ENCODE results near the gene PGRMC2.

The PGRMC2 gene

DNA sequence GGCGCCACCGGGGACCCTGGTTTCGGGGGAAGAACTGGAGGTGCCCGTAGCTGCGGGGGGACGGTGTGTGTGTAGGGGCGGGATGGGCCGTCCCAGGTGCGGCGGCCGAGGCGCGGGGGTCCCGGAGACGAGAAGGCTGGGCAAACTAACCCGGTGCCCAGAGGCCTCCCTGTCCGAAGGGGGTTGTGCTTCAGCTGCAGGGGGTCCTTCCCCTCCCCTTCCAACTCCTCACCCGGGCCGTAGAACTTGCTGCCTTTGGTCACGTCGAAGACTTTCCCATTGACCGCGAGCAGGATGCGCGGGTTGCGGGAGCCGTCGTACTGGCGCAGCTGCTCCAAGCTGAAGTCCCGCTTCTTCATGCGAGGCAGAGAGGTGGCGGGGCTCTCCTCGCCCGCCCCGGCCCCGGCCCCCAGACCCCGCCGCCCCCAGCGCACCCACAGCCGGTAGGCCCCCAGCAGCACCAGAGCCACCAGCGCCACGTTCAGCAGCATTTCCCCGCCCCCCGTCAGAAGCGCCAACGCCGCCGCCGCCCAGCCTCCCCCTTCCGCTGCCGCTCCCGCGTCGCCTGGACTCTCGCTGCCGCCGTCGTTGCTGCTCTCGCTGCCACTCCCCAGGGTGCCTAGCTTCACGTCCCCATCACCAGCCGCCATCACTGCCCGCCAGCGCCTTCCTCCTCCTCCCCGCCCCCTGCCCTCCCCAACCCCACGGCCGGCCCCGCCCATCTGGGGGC lies at the start of gene PGRMC2:
TSS of gene PGRMC2 (minus strand) at position 673 of the 730 bp plus-strand sequence. CDS start at position 650, 23 bp downstream.
- DNase-seq: peak in 1 of 2 experiments; percentile 9

DNA sequence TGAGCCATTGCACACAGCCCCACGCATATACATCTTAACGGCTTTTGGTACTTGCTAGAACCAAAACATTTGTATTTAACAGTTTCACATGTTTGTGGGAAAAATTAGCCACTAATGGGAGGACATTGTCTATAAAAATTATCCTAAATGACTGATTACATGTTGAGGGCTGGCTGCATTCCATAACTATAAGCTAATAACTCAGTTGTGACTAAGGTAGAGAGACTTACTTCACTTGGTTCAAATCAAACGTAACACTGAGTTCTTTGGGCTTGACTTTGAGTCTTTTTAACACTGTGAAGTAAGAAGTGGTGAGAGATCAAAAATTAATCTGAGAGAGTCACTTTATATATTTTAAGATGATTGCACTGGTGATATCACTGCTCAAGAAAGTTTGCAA lies 47.9 kb upstream of the PGRMC2 start:
- DNase-seq: no peak

DNA sequence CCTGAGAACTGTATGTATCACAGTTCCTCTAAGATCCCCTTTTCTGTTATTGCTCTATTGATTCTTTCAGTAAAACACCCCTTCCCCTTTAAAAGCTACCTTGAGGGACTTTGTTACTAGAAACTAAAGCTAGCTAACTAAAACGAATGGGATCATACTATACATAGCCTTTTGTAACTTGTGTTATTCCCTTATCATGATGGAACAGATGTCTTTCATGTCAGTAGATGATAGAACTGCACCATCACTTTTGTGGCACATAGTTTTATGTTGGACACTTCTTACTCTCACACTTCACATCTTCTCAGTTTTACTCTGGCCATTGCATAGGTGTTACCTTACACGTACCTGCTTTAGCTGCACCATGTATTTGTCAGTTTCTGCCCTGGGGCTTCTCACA lies 46.6 kb upstream of the PGRMC2 start:
- no peak for DNase-seq

- no peak for DNase-seq
Measured at GRCh38 chr4:128333309-128334018, 45.9 kb upstream of the PGRMC2 start.

GRCh38 chr4:128332081-128332480 lies 44.5 kb upstream of the PGRMC2 start:
- DNase-seq: no peak

GRCh38 chr4:128329638-128330037 lies 42.0 kb upstream of the PGRMC2 start:
- DNase-seq: no peak

DNA sequence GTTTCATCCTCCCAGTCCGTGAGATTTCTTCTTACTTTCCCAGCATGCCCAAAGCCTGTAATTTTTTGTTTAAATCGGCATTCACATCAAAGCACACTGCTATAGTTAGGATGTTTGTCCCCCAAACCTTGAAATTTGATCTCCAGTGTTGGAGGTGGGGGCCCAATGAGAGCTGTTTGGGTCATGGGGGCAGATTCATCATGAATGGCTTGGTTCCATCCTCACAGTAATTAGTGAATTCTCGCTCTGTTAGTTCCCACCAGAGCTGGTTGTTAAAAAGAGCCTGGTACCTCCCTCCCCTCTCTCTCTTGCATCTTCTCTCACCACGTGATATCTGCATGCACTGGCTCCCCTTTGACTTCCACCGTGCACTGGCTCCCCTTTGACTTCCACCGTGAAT lies 40.5 kb upstream of the PGRMC2 start:
- DNase-seq: no peak

DNA sequence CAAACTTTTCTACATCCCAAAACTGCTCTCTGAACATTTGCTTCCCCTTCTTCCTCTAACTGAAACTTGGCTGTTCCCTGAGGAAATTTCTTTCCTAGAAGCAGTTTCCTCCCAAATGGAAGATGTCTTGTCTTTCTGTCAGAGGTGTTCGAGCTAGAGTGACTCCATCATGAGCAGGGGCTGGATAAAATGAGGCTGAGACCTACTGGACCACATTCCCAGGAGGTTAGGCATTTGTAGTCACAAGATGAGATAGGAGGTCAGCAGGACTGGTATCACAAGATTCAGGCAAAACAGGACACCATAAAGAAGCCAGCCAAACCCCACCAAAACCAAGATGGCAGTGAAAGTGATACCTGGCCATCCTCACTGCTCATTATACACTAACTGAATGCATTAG lies 35.8 kb upstream of the PGRMC2 start:
- no peak for DNase-seq

- no peak for DNase-seq
Measured at GRCh38 chr4:128322986-128323385, 35.4 kb upstream of the PGRMC2 start.

DNA sequence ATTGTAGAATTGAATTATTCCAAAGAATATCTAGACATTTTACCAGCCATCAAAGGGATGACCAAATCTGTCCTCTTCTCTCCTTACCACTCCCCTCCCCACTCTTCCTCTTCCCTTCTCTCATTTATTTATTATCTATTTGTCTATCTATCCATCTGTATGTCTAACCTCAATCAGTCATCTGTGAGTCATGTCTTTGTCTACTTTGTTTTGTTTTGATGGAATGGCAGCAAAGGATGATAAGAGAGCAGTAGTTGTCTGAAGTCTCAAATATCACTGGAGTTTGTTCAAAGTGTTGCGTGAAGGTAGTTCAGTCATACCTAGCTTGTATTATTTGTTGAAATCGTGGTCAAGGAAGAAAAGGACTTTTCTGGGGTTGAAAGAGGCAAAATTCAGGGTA lies 34.7 kb upstream of the PGRMC2 start:
- no peak for DNase-seq

- no peak for DNase-seq
Measured at GRCh38 chr4:128320656-128321055, 33.0 kb upstream of the PGRMC2 start.

DNA sequence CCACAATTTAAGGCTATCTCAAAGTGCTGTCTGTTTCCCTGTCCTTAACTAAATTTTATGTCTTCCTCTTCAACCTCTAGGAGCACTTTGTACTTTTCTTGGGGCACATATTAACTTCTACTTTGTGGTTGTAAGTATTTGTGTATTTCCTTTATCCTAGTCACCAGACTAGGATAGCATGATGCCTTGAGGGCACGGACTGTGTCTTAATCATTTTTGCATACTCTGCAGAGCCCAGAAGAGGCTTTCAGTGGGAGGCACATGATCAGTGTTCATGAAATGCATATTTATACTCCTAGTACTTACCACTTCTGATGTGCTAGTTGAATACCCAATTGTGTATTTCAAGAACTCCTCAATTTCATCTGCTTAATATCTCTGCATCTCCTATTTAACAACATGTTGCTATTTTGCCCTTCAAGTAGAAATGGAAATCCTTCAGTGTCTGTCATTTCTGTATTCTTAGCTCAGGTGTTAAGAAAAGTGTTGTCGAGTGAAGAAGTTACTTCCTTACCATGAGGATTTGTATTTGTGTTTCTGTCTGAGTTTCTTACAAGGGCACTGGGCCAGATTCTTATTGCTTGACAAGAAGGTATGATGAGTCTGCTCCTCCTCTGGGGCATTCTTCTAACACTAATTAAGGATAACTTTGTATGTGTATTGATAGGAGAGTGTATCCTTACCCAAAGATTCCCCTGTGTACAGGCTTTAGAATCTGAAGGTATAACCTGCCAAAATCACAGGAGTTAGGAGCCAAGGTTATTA lies 28.3 kb upstream of the PGRMC2 start:
- no peak for DNase-seq

DNA sequence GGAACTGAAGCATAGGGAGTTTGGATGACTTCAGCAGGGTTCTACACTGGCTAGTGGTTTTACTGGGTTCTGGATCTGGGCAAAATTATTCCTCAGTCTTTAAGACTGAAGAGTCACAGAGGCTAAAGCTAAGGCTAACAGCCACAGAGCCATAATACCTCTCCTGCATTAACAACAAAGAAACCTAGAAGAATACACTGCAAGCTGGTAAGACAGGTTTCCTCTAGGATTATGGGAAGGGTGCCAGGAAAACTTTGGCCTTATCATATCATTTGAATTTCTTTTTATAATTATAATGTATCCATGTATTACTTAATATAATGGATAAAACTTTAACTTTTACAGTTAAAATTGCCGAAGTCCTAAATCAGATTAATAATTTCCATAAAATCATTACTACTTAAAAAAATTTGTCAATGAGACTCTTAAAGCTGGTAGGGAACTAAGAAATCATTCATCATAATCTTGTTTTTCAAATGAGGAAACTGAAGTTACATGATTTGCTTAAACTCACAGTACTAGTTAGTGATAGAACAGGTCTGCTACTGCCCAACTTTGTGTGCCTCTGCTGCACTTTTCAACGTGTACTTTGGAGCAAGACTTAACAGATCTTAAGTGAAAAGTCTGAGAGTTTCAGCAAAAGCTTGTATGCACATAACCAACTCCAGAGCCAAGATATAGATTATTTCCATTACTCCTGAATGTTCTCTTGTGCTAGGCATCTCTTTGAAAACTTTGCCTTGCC lies 24.2 kb upstream of the PGRMC2 start:
- DNase-seq: no peak

- no peak for DNase-seq
Measured at GRCh38 chr4:128310266-128310697, 22.7 kb upstream of the PGRMC2 start.

- no peak for DNase-seq
Measured at GRCh38 chr4:128309585-128309984, 22.0 kb upstream of the PGRMC2 start.

- no peak for DNase-seq
Measured at GRCh38 chr4:128308986-128309385, 21.4 kb upstream of the PGRMC2 start.

DNA sequence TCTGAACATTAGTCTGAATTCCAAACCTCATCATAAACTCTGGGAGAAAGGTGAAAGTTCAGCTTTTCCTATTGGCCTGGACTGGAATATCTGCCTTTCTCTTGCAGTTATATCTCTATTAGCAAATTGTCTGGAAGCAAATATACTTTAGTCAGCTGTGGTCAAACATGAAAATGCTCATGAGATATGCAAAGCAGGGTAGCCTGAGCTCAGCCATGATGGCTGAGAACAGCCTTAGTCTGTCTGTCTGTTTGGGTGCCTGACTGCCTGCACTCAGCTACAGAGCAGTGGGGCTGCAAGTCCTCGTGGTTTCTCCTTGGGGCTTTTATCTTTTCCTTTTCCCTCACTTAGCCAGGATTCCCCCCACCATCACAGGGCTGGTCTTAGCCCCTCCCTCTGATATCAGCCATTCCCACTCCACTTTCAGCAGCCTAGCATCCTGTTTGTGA lies 19.5 kb upstream of the PGRMC2 start:
- DNase-seq: no peak

DNA sequence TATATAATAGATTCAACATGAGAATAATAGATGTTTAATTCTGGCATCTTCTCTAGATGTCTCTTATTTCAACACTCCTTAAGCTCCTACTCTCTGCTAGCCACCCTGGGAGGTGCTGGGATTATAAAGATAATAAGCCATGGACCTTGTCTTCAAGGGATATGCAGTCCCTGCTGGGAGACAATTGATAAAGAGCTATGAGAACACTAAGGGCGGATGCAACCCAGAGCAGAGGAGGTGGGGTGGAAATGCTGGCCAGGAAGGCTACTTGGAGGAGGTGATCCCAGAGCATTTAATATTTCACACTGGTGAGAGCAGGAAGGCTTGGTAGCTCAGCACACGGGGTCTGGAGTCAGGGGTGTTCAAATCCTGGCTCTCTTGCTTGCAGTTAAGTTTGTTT lies 18.3 kb upstream of the PGRMC2 start:
- no peak for DNase-seq

DNA sequence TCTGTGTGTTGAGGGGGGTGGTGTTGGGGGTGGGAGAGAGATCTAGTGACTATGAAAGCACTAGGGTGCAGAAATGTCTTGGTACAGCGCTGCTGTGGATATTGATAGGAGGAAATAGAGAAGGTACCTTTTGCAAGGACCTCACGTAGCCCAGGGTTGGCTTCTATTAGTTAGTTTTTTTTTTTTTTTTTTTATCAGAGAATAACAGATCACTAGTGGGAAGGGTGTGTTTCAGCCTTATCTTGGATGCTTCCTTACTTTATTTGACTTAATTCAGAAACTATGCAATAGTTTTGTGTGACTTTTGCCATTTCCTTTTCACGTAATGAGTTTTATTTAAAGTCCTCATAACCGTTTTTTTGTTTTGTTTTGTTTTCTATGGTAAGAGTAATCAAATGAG lies 16.4 kb upstream of the PGRMC2 start:
- DNase-seq: no peak

- no peak for DNase-seq
Measured at GRCh38 chr4:128303405-128303785, 15.8 kb upstream of the PGRMC2 start.

DNA sequence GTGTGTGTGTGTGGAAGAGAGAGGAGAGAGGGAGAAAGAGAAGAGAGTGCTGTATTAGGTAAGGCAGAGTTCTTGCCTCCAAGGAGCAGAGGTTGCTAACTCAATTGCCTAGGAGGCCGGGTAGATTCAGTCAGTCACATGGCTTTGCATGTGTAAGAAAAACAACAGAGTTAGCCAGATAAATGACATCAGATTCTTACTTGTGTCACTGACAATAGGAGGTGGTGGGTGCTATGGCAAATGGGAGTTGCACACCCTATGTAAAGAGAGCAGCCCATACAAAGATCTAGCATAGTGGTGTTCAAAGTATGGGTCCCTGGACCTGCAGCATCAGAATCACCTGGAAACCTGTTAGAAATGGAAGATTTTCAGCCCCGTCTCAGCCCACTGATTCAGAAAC lies 14.4 kb upstream of the PGRMC2 start:
- DNase-seq: no peak

DNA sequence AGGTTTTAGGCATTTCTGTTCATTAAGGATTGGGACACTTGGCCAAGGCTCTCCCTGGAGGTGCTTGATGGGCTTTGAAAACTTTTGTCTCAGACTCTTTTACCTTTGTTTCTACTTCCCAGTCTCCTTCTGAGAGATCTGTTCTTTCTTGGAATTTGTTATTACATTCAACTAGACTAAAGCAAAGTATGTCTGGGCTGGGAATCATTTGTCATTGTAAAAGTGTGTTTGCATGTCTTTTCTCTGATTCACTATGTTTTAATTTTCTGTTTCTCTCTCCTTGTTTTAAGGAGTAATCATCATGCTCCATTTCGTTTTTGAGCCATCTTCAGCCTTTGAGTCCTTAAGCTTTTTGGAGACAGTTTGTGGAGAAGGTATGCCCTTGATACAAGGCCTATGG lies 12.2 kb upstream of the PGRMC2 start:
- DNase-seq: no peak

DNA sequence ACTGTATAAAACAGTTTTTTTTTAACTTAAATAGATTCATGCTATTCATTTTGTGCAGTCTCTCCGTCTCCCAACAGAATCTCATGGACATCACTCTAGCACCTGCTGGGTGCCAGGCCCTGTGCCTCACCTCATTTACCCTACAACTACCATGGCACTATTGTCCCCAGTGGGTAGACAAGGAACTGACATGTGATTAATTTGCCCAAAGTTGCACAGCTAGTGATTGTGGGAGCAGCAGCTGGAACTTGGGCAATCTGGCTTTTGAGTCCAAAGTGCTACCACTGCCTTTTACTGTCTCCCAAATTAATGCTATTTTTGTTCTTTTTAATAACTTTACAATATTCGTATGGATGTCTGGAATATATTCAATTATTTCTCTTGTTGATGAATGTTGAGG lies 11.2 kb upstream of the PGRMC2 start:
- DNase-seq: no peak

Measured in stimulated activated CD4-positive, alpha-beta T cell treated with anti-CD3 and anti-CD28 coated beads, Interleukin-4, amount 100 ng/mL, for 4 hours (primary cell).